Measurements from ENCODE around the gene KREMEN2. TPM values are rescaled to one million over a fixed set of nuclear protein-coding genes. Genes with fewer than 3 reads are reported as not detected.
A peak's percentile ranks its signal among the peaks of the same experiment; 100 is the strongest.

Gene KREMEN2
- total RNA-seq, 4 donors from 2014 or later, result 0.40 to 1.6 TPM; not detected in 2

DNA sequence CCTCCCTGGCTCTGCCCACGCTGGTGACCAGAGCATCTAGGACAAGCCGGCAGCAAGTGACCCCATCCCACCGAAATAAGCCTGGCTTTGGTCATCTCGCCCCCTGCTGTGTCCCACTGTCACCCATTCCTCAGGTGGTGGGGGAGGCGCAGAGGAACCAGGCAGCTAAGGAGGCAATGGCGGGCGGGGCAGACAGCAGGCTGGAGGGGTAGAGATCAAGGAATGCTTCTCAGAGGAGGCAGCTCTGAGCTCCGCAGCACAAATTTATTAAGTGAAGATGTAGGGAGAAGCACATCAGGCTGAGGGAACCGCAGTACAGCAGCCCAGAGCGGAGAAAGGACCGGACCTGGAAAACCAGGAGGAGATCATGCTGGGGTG lies 7.5 kb upstream of the KREMEN2 start:
- H3K4me3 ChIP-seq, result no peak overlapping the region
- TF ChIP-seq, protein P1, sequence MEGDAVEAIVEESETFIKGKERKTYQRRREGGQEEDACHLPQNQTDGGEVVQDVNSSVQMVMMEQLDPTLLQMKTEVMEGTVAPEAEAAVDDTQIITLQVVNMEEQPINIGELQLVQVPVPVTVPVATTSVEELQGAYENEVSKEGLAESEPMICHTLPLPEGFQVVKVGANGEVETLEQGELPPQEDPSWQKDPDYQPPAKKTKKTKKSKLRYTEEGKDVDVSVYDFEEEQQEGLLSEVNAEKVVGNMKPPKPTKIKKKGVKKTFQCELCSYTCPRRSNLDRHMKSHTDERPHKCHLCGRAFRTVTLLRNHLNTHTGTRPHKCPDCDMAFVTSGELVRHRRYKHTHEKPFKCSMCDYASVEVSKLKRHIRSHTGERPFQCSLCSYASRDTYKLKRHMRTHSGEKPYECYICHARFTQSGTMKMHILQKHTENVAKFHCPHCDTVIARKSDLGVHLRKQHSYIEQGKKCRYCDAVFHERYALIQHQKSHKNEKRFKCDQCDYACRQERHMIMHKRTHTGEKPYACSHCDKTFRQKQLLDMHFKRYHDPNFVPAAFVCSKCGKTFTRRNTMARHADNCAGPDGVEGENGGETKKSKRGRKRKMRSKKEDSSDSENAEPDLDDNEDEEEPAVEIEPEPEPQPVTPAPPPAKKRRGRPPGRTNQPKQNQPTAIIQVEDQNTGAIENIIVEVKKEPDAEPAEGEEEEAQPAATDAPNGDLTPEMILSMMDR (IDR thresholded peaks at IDR 0.05), result no peak
- TF ChIP-seq POLR2A (IDR thresholded peaks at IDR 0.05), result no peak
- H3K4me1 ChIP-seq, result peaks cover 0 to 3% (median 0%) of the 10 kb centered on the region in 4 donors
- no peak overlapping the region for H3K27ac ChIP-seq
- no peaks in the 10 kb centered on the region for H3K36me3 ChIP-seq
- H3K27me3 ChIP-seq, result peaks cover 0 to 7% of the 10 kb centered on the region in 2 donors
- DNase-seq, result no peak
- no peaks in the 10 kb centered on the region for H3K9me3 ChIP-seq

DNA sequence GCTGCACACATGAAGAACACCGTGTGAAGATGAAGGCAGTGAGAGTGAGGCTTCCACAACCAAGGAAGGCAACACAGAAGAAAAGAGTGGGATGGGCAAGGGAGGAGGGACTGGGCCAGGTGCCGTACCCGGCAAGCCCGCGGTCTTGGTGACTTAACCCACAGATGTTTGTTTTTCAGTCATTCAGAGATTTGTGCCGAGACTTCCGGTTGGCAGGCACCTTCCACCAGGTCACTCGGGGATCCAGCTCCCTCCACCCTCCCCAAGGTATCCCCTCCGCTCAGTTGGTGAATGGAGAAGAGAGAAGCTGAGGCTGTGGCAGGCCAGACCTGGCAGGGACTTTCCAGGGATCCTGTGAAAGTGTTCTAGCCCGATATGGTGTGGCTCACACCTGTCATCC lies 4.9 kb upstream of the KREMEN2 start:
- DNase-seq, result no peak
- no peaks in the 10 kb centered on the region for H3K9me3 ChIP-seq
- TF ChIP-seq POLR2A (IDR thresholded peaks at IDR 0.05), result no peak
- TF ChIP-seq, protein P1 (IDR thresholded peaks at IDR 0.05), result no peak
- H3K4me1 ChIP-seq, result peaks cover 0 to 24% (median 17%) of the 10 kb centered on the region in 4 donors
- H3K27ac ChIP-seq, result no peak overlapping the region
- peaks cover 4 to 33% of the 10 kb centered on the region in 2 donors for H3K27me3 ChIP-seq
- no peak overlapping the region for H3K4me3 ChIP-seq
- H3K36me3 ChIP-seq, result no peaks in the 10 kb centered on the region

DNA sequence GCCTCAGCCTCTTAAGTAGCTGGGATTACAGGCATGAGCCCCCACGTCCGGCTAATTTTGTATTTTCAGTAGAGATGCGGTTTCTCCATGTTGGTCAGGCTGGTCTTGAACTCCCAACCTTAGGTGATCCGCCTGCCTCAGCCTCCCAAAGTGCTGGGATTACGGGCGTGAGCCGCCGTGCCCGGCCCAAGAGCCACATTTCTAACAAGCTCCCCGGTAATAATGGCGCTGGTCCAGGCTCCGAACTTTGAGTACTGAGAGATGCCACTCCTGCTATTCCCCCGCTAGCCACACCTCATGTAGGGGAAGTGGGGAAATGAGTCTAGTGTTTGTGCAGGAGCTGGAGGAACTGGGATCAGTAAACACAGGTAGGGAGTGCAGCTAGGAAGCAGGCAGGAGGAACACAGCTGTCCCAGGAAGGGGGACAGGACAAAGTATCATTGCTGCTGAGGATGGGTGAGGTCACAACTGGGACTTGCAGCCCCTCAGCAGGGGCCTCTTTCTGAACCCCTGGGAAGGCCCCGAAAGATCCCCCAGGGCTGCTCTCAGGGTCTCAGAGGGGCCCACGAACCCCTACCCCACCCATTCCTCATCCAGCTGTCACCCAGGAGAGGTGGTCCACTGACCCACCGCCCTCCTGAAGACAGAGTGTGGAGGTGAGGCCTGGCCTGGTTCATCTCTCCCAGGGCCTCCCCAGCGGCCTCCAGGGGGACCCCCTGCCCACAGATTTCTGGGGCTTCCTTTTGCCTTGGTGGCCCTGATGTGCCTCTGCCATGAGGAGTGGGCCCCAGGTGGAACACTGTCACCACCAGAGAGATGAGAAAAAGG lies 3.7 kb upstream of the KREMEN2 start:
- DNase-seq, result no peak
- H3K27me3 ChIP-seq, result peaks cover 4 to 45% of the 10 kb centered on the region in 2 donors

DNA sequence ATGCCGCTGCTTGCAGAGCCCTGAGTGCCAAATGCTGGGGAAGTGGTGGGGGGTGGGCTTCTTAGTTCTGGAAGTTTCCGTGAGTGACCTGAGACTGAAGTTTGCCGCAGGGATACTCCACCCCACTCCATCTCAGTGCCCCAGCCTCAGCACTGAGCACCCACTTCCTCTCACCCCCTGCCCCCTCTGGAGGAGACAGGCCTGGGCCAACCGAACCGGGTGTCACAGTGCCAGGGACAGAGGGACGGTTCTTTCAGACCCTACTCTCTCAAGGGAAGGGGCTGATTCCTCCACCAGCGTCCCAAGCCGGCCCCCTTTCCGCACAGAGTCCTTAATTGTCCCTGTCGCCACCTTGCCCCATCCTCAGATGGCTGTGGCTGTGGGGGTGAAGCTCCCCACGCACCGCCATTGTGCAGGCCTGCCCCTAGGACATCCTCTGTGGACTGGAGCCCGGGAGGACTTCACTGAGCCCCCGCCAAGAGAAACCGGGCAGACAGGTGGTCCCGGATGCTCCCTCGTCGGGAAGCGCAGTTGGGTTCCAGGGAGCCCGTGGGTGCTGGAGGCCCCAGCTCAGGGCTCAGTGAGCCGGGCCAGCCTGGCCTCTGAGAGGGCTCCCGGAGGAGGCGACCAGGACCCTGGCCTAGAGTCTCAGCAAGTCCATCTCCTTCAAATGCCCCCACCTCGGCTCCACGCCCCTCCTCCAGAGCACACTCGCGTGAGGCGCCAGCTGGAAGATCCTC lies 1.6 kb upstream of the KREMEN2 start:
- H3K36me3 ChIP-seq, result no peaks in the 10 kb centered on the region
- peaks cover 6 to 59% of the 10 kb centered on the region in 2 donors for H3K27me3 ChIP-seq
- H3K27ac ChIP-seq, result peak overlapping the region in 1 of 4 donors; percentile 57
- H3K9me3 ChIP-seq, result no peaks in the 10 kb centered on the region
- H3K4me1 ChIP-seq, result peaks cover 3 to 51% (median 40%) of the 10 kb centered on the region in 4 donors
- peak overlapping the region in 1 of 4 donors; percentile 50 for H3K4me3 ChIP-seq
- no peak for TF ChIP-seq POLR2A (IDR thresholded peaks at IDR 0.05)
- DNase-seq, result no peak

More for the DNA sequence above, 3.7 kb upstream of the KREMEN2 start:
- H3K4me3 ChIP-seq, result no peak overlapping the region
- no peak overlapping the region for H3K27ac ChIP-seq
- H3K9me3 ChIP-seq, result no peaks in the 10 kb centered on the region
- H3K4me1 ChIP-seq, result peaks cover 3 to 36% (median 29%) of the 10 kb centered on the region in 4 donors
- no peaks in the 10 kb centered on the region for H3K36me3 ChIP-seq
- TF ChIP-seq POLR2A (IDR thresholded peaks at IDR 0.05), result no peak
- TF ChIP-seq, protein P1 (IDR thresholded peaks at IDR 0.05), result no peak

DNA sequence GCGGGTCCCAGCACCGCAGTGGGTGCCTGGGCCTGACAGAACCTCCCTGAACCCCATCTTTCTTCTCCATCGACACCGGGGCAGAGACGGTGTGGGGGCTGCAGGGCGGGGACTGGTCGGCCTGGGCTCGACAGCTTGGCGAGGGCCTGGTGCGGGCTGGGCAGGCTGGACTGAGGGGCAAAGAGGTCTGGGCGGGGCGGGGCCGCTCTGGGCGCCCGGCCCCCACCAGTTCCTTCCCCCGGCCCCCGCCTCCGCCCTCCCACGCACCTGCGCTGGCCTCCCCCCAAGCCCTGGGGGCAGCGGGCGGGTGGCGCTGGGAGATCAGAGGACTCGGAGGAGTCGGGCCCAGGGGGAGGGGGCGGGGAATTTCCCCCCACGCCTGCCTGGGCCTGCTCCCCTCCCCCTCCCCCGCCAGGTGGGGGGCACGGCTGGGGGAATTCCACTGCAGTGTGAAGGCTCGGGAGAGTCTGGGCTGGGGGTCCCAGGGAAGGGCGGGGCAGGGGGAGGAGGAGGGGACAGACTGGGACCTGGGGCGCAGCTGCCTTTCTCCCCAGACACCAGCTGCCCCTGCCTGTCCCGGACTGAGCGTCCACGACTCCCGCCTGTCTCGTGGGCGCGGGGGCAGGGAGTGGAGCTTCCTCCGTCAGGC lies 877 bp upstream of the KREMEN2 start:
- peak overlapping the region in 3 of 4 donors; percentile 35 to 50 (median 43) for H3K4me3 ChIP-seq
- no peaks in the 10 kb centered on the region for H3K36me3 ChIP-seq
- H3K27me3 ChIP-seq, result peaks cover 12 to 63% of the 10 kb centered on the region in 2 donors
- H3K27ac ChIP-seq, result peak overlapping the region in 1 of 4 donors; percentile 57
- no peaks in the 10 kb centered on the region for H3K9me3 ChIP-seq
- no peak for TF ChIP-seq POLR2A (IDR thresholded peaks at IDR 0.05)
- TF ChIP-seq, protein P1 (IDR thresholded peaks at IDR 0.05), result no peak
- H3K4me1 ChIP-seq, result peaks cover 3 to 58% (median 42%) of the 10 kb centered on the region in 4 donors
- no peak for DNase-seq

Data from Peyer's patch (tissue), 4 donors.